IPS DF 4.7 (cell line): ENCODE data around the gene SLC25A19.

Source experiments
- DNase-seq: peaks from one replicate; pipeline ENCODE4 v3.0.0-alpha.2; 2013; ENCODE audit warnings: low spot score; ENCODE audit errors: extremely low read depth

Gene SLC25A19

GRCh38 chr17:75241996-75242460, 47.2 kb downstream of the SLC25A19 start:
- no peak for DNase-seq

GRCh38 chr17:75241502-75241901, 47.7 kb downstream of the SLC25A19 start:
- DNase-seq, result no peak

- no peak for DNase-seq
Observed at GRCh38 chr17:75241143-75241430, 48.1 kb downstream of the SLC25A19 start.

- no peak for DNase-seq
Observed at GRCh38 chr17:75240394-75241142, 48.7 kb downstream of the SLC25A19 start.

GRCh38 chr17:75239778-75240393, 49.3 kb downstream of the SLC25A19 start:
- DNase-seq, result no peak

- DNase-seq, result no peak
Observed at GRCh38 chr17:75239214-75239613, 50.0 kb downstream of the SLC25A19 start.

- DNase-seq, result no peak
Observed at GRCh38 chr17:75238684-75239191, 50.5 kb downstream of the SLC25A19 start.

GRCh38 chr17:75238020-75238580, 51.1 kb downstream of the SLC25A19 start:
- no peak for DNase-seq

GRCh38 chr17:75237100-75238014, 51.9 kb downstream of the SLC25A19 start:
- DNase-seq, result no peak

GRCh38 chr17:75232786-75233185, 56.4 kb downstream of the SLC25A19 start:
- DNase-seq, result no peak

- DNase-seq, result no peak
Observed at GRCh38 chr17:75231741-75232464, 57.3 kb downstream of the SLC25A19 start.

- no peak for DNase-seq
Observed at GRCh38 chr17:75231071-75231470, 58.2 kb downstream of the SLC25A19 start.

GRCh38 chr17:75228847-75229246, 60.4 kb downstream of the SLC25A19 start:
- DNase-seq, result no peak

GRCh38 chr17:75228305-75228704, 60.9 kb downstream of the SLC25A19 start:
- no peak for DNase-seq

GRCh38 chr17:75227729-75228128, 61.5 kb downstream of the SLC25A19 start:
- no peak for DNase-seq

GRCh38 chr17:75225016-75225415, 64.2 kb downstream of the SLC25A19 start:
- no peak for DNase-seq
